ENCODE results near the gene ALAS2.

DNA sequence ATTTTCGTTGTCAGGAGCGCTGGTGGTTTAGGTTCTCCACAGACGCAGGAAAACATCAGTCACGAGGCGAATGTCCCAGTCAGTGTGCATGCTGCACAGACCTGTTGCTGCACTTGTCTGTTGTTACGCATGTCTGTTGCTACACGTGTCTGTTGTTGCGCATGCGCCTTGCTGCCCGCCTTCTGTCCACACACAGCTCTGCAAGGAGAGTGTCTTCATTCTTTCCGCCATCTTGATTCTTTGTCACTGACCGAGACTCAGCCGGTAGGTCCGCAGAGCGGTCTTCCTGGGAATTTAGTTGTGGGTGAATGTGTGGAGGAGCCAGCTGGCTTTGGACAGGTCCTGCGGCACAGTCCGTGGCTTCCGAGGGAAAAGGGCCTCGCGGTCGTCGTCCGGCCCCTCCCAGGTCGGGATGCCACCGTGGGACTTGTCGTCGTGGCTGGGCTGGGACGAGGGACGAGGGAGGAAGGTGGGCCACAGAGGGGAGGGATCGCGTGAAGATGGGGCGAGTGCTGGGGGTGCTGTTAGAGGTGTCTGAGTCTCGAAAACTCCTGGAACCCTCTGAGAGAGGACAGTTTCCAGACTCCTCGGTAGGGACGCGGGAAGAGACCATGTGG, 44.2 kb upstream of the ALAS2 start, which contains the start of gene PAGE2B:
- TF ChIP-seq, protein P1, sequence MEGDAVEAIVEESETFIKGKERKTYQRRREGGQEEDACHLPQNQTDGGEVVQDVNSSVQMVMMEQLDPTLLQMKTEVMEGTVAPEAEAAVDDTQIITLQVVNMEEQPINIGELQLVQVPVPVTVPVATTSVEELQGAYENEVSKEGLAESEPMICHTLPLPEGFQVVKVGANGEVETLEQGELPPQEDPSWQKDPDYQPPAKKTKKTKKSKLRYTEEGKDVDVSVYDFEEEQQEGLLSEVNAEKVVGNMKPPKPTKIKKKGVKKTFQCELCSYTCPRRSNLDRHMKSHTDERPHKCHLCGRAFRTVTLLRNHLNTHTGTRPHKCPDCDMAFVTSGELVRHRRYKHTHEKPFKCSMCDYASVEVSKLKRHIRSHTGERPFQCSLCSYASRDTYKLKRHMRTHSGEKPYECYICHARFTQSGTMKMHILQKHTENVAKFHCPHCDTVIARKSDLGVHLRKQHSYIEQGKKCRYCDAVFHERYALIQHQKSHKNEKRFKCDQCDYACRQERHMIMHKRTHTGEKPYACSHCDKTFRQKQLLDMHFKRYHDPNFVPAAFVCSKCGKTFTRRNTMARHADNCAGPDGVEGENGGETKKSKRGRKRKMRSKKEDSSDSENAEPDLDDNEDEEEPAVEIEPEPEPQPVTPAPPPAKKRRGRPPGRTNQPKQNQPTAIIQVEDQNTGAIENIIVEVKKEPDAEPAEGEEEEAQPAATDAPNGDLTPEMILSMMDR (IDR thresholded peaks at IDR 0.05) = no peak
- TF ChIP-seq EZH2phosphoT487 (IDR thresholded peaks at IDR 0.05) = no peak

Measured in neural progenitor cell (in vitro differentiated cells).